Prostate gland (tissue), 2 donors: ENCODE results near the gene FBXW9. TPM values are rescaled to one million over a fixed set of nuclear protein-coding genes. Genes with fewer than 3 reads are reported as not detected.
A peak's percentile ranks its signal among the peaks of the same experiment; 100 is the strongest.
"Not testable (repeated sequence)": the region's sequence is repeated elsewhere in the genome, so short reads cannot be mapped to it uniquely, and the experiment has no call there.

Experiments
- DNase-seq: peaks from one replicate; pipeline ENCODE4 v3.0.0-alpha.2; 2019; ENCODE audit warnings: low spot score
- H3K27ac ChIP-seq, 2 donors: fragments of 200-600 bp; sonication (generic); 2 replicates each; pipeline ENCODE4 v1.5.1; 2017 to 2019
- H3K27me3 ChIP-seq: fragments of 200-600 bp; sonication (generic); replicated peaks from 2 replicates; pipeline ENCODE4 v1.5.1; 2019; ENCODE audit not compliant: insufficient read depth
- H3K36me3 ChIP-seq, 2 donors: fragments of 200-600 bp; sonication (generic); 1 replicate in 1 of 2; 2 replicates in 1 of 2; pipeline versions ENCODE4 v1.5.1 to v1.8.1; 2017 to 2019
- H3K4me1 ChIP-seq: fragments of 200-600 bp; sonication (generic); replicated peaks from 2 replicates; pipeline ENCODE4 v1.5.1; 2019
- H3K4me3 ChIP-seq, 2 donors: fragments of 200-600 bp; sonication (generic); 2 replicates each; pipeline ENCODE4 v1.5.1; 2017 to 2019
- H3K9me3 ChIP-seq: fragments of 200-600 bp; sonication (generic); 2 replicates; pipeline ENCODE4 v1.5.1; 2017
- CTCF ChIP-seq, 4 experiments: fragments of 200-600 bp in 2 of 4; fragments of 450-650 bp in 2 of 4; sonication (generic) in 2 of 4; IDR thresholded peaks; 1 replicate in 3 of 4; 2 replicates in 1 of 4; pipeline ENCODE4 v1.5.1; 2016 to 2019; ENCODE audit warnings: antibody characterized with exemption in 4 of 4, mild to moderate bottlenecking in 2 of 4, moderate library complexity in 2 of 4
- POLR2A ChIP-seq: fragments of 450-650 bp; IDR thresholded peaks from one replicate; pipeline ENCODE4 v1.6.1; 2016; ENCODE audit warnings: antibody characterized with exemption, mild to moderate bottlenecking
- POLR2AphosphoS5 ChIP-seq: sonication (generic); formaldehyde crosslinking; IDR thresholded peaks from one replicate; pipeline ENCODE4 v1.6.1; 2017; ENCODE audit warnings: antibody characterized with exemption
- WGBS: methylation state at CpG from one replicate; pipeline ENCODE4 v1.1.5; 2018; 5-methylcytosine and 5-hydroxymethylcytosine counted together
- intact Hi-C: fragments of 100-400 bp; cut with DNase I; formaldehyde crosslinking; loops from one replicate; pipeline ENCODE4 v1.14.2; 2022
- total RNA-seq, 2 donors: library from RNA; depleted of rRNA; stranded (reverse); fragments of >200 nt; gene quantifications; one replicate each; pipeline ENCODE4 v1.1.0, GENCODE V29; 2016

The FBXW9 gene
- total RNA-seq, 2 donors from 2014 or later: 9.1 to 16.9 TPM

- H3K4me3 ChIP-seq, H3K27me3 ChIP-seq, DNase-seq, H3K27ac ChIP-seq, H3K9me3 ChIP-seq, intact Hi-C loops, H3K4me1 ChIP-seq: not testable (repeated sequence)
- peaks cover 10 to 46% of the 10 kb centered on the region in 2 donors for H3K36me3 ChIP-seq
- peak in 2 of 4 experiments; percentile 45 to 55 for TF ChIP-seq CTCF (IDR thresholded peaks at IDR 0.05)
- 50% methylated on average over 12 of the region's 14 CpGs for WGBS
These were observed 15.6 kb upstream of the FBXW9 start for GRCh38 chr19:12712077-12712476.

GRCh38 chr19:12711187-12711586, 14.8 kb upstream of the FBXW9 start:
- H3K4me1 ChIP-seq: no peaks in the 10 kb centered on the region
- WGBS: 91% methylated on average over 17 of the region's 17 CpGs
- DNase-seq: no peak
- no peaks in the 10 kb centered on the region for H3K9me3 ChIP-seq
- H3K4me3 ChIP-seq: no peak overlapping the region
- intact Hi-C loops: no loop called here
- no peak for TF ChIP-seq POLR2AphosphoS5
- no peak for TF ChIP-seq POLR2A
- TF ChIP-seq CTCF (IDR thresholded peaks at IDR 0.05): no peak
- H3K27me3 ChIP-seq: no peaks in the 10 kb centered on the region
- peaks cover 19 to 40% of the 10 kb centered on the region in 2 donors for H3K36me3 ChIP-seq
- H3K27ac ChIP-seq: no peak overlapping the region

GRCh38 chr19:12708641-12709040, 12.2 kb upstream of the FBXW9 start:
- Histone ChIP-seq H3K4me3 (no peak overlapping the region), H3K36me3 (peaks cover 17 to 29% of the 10 kb centered on the region in 2 donors), H3K27ac (no peak overlapping the region), H3K27me3 (no peaks in the 10 kb centered on the region), H3K4me1 (no peaks in the 10 kb centered on the region), H3K9me3 (no peaks in the 10 kb centered on the region)
- intact Hi-C loops: no loop called here
- 92% methylated on average over 8 of the region's 8 CpGs for WGBS
- no peak for TF ChIP-seq CTCF (IDR thresholded peaks at IDR 0.05)
- no peak for TF ChIP-seq POLR2AphosphoS5
- no peak for TF ChIP-seq POLR2A
- no peak for DNase-seq

- intact Hi-C loops: no loop called here
These were observed 9.9 kb upstream of the FBXW9 start for GRCh38 chr19:12706332-12706718.

More at GRCh38 chr19:12706332-12706718, 9.9 kb upstream of the FBXW9 start:
- TF ChIP-seq POLR2AphosphoS5: no peak
- no peak for TF ChIP-seq CTCF (IDR thresholded peaks at IDR 0.05)
- TF ChIP-seq POLR2A: no peak
- no peaks in the 10 kb centered on the region for H3K27me3 ChIP-seq
- H3K27ac ChIP-seq: no peak overlapping the region
- peaks cover 34 to 41% of the 10 kb centered on the region in 2 donors for H3K36me3 ChIP-seq
- H3K4me3 ChIP-seq: no peak overlapping the region
- WGBS: 95% methylated on average over 13 of the region's 13 CpGs
- DNase-seq: no peak
- H3K9me3 ChIP-seq: no peaks in the 10 kb centered on the region
- H3K4me1 ChIP-seq: no peaks in the 10 kb centered on the region
